GM19372 (cell line): Measurements from ENCODE around the gene NINL.
"Not testable (repeated sequence)": the region's sequence is repeated elsewhere in the genome, so short reads cannot be mapped to it uniquely, and the experiment has no call there.

Experiments used
- ATAC-seq: cut with Tn5 transposase; IDR thresholded peaks from one replicate; pipeline ENCODE4 v1.9.1; 2021; ENCODE audit warnings: mild to moderate bottlenecking, low read depth, moderate library complexity; ENCODE audit not compliant: unreplicated experiment

Gene NINL

GRCh38 chr20:25561771-25562170 lies 23.6 kb downstream of the NINL start:
- ATAC-seq, result not testable (repeated sequence)

DNA sequence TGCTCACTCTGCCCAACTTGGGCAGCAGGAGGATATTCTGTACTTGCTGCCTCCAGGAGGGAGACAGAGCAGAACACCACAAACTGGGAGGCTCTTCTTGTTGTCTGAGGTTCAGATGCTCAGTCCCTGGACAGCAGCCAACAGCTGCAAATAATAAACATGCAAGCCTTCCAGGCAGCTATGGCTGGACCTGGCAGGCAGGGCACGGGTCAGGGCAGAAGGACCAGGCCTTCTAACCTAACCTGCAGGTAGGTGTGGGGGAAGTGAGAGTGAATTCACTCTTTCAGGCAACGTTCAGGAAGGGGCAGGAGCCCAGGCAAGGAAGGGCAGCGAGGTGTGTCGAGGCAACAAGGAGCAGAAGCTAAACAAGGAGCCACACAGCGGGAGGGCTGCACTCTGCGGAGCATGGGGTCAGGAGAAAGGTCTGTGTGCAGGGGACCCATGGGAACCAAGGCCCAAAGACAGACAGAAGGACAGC lies 31.5 kb downstream of the NINL start:
- ATAC-seq, result no peak

- ATAC-seq, result no peak
Observed at GRCh38 chr20:25552977-25553376, 32.4 kb downstream of the NINL start.

GRCh38 chr20:25551413-25552215 lies 33.7 kb downstream of the NINL start:
- no peak for ATAC-seq

GRCh38 chr20:25550645-25551337 lies 34.5 kb downstream of the NINL start:
- not testable (repeated sequence) for ATAC-seq

DNA sequence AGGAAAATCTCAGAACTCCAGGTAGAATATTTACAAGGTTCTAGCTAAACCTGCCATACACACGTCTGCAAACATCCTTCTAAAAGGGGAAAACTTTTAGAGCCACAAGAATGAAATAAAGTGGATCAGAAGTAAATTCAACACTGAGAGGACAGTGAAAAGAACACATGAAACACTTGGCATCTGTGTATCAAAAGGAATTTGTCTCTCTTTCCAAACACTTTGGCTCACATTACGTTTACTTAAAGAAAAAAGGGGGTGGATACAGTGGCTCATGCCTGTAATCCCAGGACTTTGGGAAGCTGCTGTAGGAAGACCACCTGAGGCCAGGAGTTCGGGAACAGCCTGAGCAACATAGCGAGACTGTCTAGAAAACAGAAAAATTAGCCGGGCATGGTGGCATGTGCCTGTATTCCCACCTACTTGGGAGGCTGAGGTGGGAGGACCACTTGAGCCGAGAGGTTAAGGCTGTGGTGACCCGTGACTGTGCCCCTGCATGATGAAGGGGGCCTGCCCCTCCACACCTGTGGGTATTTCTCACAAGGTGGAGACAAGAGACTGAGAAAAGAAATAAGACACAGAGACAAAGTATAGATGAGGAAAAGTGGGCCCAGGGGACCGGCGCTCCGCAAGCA lies 35.4 kb downstream of the NINL start:
- ATAC-seq, result no peak

DNA sequence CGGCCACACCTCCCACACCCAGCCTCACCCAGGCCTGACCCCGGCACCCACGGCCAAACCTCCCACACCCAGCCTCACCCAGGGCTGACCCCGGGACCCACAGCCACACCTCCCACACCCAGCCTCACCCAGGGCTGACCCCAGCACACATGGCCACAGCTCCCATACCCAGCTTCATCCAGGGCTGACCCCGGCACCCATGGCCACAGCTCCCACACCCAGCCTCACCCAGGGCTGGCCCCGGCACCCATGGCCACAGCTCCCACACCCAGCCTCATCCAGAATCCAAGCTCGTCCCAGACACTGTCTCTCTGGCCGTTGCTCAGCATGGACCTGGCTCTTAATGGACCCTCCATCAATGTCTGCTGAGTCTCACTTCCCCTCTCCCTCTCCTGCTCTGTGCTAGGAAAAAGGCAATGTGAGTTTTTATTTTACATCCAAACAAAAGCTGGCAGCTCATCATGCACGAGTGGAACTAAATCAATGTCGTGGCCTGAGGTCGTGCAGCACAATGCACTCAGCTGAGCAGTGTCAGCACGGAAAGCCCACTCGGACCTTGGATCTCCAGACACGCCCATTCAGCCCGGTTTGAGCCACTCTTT lies 36.1 kb downstream of the NINL start:
- ATAC-seq, result no peak

- no peak for ATAC-seq
Observed at GRCh38 chr20:25548613-25549086, 36.7 kb downstream of the NINL start.

- ATAC-seq, result no peak
Observed at GRCh38 chr20:25547999-25548398, 37.3 kb downstream of the NINL start.

- ATAC-seq, result no peak
Observed at GRCh38 chr20:25547063-25547462, 38.3 kb downstream of the NINL start.

GRCh38 chr20:25546048-25546447 lies 39.3 kb downstream of the NINL start:
- ATAC-seq, result no peak

- no peak for ATAC-seq
Observed at GRCh38 chr20:25545171-25545570, 40.2 kb downstream of the NINL start.

DNA sequence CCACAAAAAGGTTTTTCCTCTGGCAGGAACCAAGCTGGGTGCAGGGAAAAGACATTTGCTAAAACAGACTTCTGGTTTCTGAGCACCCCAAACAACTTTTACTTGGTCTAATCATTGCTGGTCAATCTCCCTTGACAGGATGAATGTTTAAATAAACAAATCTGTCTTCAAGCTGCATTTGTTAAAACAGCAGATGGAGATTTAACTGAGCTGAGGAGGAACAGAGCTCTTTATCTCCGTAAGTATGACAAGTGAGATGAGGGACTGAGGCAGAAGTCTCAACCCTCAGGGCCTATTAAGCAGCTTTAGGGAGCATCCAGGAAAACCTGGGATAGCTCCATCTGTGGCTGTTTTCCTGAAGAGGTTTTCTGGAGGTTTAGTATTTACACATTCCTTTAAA lies 40.6 kb downstream of the NINL start:
- ATAC-seq, result no peak

DNA sequence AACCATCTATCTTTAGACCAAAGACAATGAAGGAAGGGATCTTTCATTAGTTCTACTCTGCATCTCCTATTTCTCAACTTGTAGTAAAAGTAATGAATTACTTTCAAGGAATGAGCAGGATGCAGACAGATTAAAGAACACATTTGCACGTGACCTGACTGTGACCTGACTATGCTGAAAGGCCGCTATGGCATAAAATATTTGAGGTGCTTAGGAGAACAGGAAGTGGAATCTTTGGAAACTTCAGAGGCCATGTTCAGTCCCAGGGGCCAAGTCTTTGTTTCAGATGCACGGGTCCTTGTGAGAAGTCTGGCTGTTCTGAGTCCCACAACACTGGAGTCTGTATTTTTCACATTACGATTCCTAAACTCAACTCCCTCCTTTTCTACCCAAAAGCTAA lies 41.0 kb downstream of the NINL start:
- ATAC-seq, result no peak

GRCh38 chr20:25543068-25543467 lies 42.3 kb downstream of the NINL start:
- no peak for ATAC-seq

- ATAC-seq, result no peak
Observed at GRCh38 chr20:25541676-25542075, 43.7 kb downstream of the NINL start.

GRCh38 chr20:25539742-25540672 lies 45.3 kb downstream of the NINL start:
- ATAC-seq, result no peak

DNA sequence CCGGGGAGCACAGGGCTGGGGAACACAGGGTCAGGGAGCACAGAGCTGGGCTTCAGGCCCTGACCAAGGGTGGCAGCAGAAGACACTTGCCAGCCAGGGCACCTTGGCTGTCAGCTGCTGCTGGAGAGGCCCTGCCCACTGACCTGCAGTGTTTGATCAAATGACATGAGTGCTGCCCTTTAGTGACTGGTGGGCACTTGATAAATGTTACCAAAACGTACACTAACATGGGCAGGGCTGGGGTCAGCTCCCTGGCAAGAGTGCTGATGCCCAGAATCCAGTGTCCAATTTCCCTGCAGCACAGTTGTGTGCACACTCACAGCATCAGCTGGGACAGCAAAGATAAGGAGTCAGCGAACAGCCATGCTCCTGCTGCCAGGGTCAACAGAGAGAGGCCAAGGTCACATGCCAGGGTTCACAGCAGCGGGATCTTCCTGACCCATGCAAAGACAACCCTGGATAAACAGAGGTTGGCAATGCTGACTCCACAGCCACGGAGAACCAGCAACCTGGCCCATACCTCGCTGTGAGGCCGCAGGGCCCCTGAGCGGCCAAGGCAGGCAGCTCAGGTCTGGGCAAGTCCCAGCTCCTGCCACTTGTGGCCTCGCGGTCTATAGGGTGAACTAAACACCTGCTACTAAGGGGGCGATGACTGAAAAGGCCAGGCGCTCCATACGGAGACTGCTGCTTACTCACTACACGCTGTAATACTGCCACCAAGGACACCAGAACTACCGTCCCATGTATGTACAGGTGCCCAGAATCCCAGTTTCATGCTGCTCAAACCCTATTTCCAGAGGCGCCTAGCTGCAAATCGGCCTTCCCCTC lies 46.3 kb downstream of the NINL start:
- no peak for ATAC-seq

DNA sequence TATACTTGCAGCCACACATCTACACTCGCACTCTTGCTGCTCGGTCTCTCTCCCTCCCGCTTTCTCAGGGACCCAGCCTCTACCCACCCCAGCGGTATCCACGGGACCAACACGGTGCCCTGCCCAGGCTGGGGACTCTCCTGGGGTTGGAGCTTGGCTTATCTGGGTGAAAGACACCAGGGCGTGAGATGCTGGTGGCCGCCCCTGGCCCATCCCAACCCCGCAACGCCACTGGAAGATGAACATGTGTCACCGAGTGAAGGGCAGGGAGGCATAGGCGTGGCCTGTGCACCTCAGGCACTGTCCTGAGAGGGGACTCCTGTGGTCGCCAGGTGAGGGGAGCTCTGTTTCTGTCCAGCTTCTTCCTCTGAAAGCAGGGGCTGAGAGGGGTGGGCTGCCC lies 47.4 kb downstream of the NINL start:
- no peak for ATAC-seq
